GM23338 (cell line): ENCODE measurements around the gene FN1. TPM values are rescaled to one million over a fixed set of nuclear protein-coding genes. Genes with fewer than 3 reads are reported as not detected.

Experiments
- ATAC-seq: fragments of 200-7000 bp; cut with Tn5 transposase; 3 replicates; pipeline ENCODE4 v1.9.1; 2020
- DNase-seq: peaks from one replicate; pipeline ENCODE4 v3.0.0-alpha.2; 2015; ENCODE audit warnings: low spot score
- H2AFZ ChIP-seq: fragments of 200-600 bp; sonication (generic); 2 replicates; pipeline ENCODE4 v1.8.0; 2016; ENCODE audit warnings: antibody characterized with exemption, mild to moderate bottlenecking, moderate library complexity
- H3F3A ChIP-seq: fragments of 200-600 bp; sonication (generic); replicated peaks from 2 replicates; pipeline ENCODE4 v1.8.0; 2017; ENCODE audit warnings: antibody characterized with exemption, mixed run types, low read depth
- H3K27ac ChIP-seq: fragments of 200-600 bp; sonication (generic); 2 replicates; pipeline ENCODE4 v1.6.1; 2016; ENCODE audit warnings: low read depth
- H3K27me3 ChIP-seq: fragments of 200-600 bp; sonication (generic); 2 replicates; pipeline ENCODE4 v1.8.0; 2016; ENCODE audit warnings: mild to moderate bottlenecking, mixed run types, moderate library complexity; ENCODE audit not compliant: insufficient read depth
- H3K36me3 ChIP-seq: fragments of 200-600 bp; sonication (generic); 2 replicates; pipeline ENCODE4 v1.8.0; 2016; ENCODE audit warnings: mild to moderate bottlenecking; ENCODE audit not compliant: insufficient read depth
- H3K4me1 ChIP-seq: fragments of 200-600 bp; sonication (generic); 2 replicates; pipeline ENCODE4 v1.8.0; 2016; ENCODE audit warnings: mild to moderate bottlenecking, moderate library complexity; ENCODE audit not compliant: insufficient read depth
- H3K4me2 ChIP-seq: fragments of 200-600 bp; sonication (generic); 2 replicates; pipeline ENCODE4 v1.7.1; 2017; ENCODE audit warnings: mixed run types
- H3K4me3 ChIP-seq: fragments of 200-600 bp; sonication (generic); 2 replicates; pipeline ENCODE4 v1.6.1; 2016; ENCODE audit warnings: mixed run types
- H3K79me2 ChIP-seq: fragments of 200-600 bp; sonication (generic); replicated peaks from 2 replicates; pipeline ENCODE4 v1.8.0; 2017; ENCODE audit warnings: mild to moderate bottlenecking; ENCODE audit not compliant: insufficient read depth
- H3K9me2 ChIP-seq: fragments of 200-600 bp; sonication (generic); 2 replicates; pipeline ENCODE4 v1.8.0; 2017; ENCODE audit not compliant: insufficient read depth
- H4K20me1 ChIP-seq: fragments of 200-600 bp; sonication (generic); replicated peaks from 2 replicates; pipeline ENCODE4 v1.8.0; 2017; ENCODE audit warnings: mild to moderate bottlenecking; ENCODE audit not compliant: insufficient read depth
- H3K27ac Mint-ChIP-seq: 2 replicates; pipeline ENCODE4 v1.8.0; 2020; ENCODE audit warnings: inconsistent platforms, mild to moderate bottlenecking, moderate library complexity, mixed read lengths
- H3K27me3 Mint-ChIP-seq: 3 replicates; pipeline ENCODE4 v1.8.0; 2022; ENCODE audit warnings: low read depth, mild to moderate bottlenecking, moderate library complexity, mixed read lengths, inconsistent platforms; ENCODE audit not compliant: insufficient read depth, poor library complexity
- H3K36me3 Mint-ChIP-seq: 3 replicates; pipeline ENCODE4 v1.8.0; 2021; ENCODE audit warnings: low read depth, mild to moderate bottlenecking, inconsistent platforms, moderate library complexity, mixed read lengths
- H3K4me1 Mint-ChIP-seq: 3 replicates; pipeline ENCODE4 v1.8.0; 2020; ENCODE audit warnings: mild to moderate bottlenecking, inconsistent platforms, mixed read lengths
- H3K4me3 Mint-ChIP-seq: 3 replicates; pipeline ENCODE4 v1.8.0; 2021; ENCODE audit warnings: moderate library complexity, mild to moderate bottlenecking, inconsistent platforms, mixed read lengths
- H3K9me3 Mint-ChIP-seq: 3 replicates; pipeline ENCODE4 v1.8.0; 2020; ENCODE audit warnings: moderate library complexity, mild to moderate bottlenecking, inconsistent platforms, mixed read lengths
- CREB1 ChIP-seq: fragments of 250-450 bp; sonication (Bioruptor Pico); IDR thresholded peaks from 2 replicates; pipeline ENCODE4 v1.5.0; 2020; ENCODE audit warnings: low read depth, mild to moderate bottlenecking, moderate library complexity
- EZH2 ChIP-seq: fragments of 200-600 bp; sonication (generic); IDR thresholded peaks from one replicate; pipeline ENCODE4 v1.8.0; 2017; ENCODE audit warnings: antibody characterized with exemption, mild to moderate bottlenecking, low read depth; ENCODE audit not compliant: unreplicated experiment
- EZH2phosphoT487 ChIP-seq: fragments of 200-600 bp; sonication (generic); IDR thresholded peaks from one replicate; pipeline ENCODE4 v1.8.1; 2018; ENCODE audit warnings: antibody characterized with exemption; ENCODE audit not compliant: unreplicated experiment
- JUNB ChIP-seq: IDR thresholded peaks from one replicate; pipeline ENCODE4 v1.6.1; 2016; ENCODE audit warnings: antibody characterized with exemption; ENCODE audit not compliant: unreplicated experiment
- NANOG ChIP-seq: IDR thresholded peaks from 2 replicates; pipeline ENCODE4 v1.6.1; 2016; ENCODE audit warnings: antibody characterized with exemption, borderline replicate concordance
- POLR2AphosphoS5 ChIP-seq: IDR thresholded peaks from 2 replicates; pipeline ENCODE4 v1.6.1; 2016; ENCODE audit warnings: antibody characterized with exemption, low read depth
- STAT1 ChIP-seq: IDR thresholded peaks from one replicate; pipeline ENCODE4 v1.6.1; 2016; ENCODE audit warnings: antibody characterized with exemption; ENCODE audit not compliant: unreplicated experiment
- ZNF114 ChIP-seq: fragments of 250-450 bp; sonication (Bioruptor Pico); IDR thresholded peaks from 2 replicates; pipeline ENCODE4 v1.5.0; 2020; ENCODE audit warnings: mild to moderate bottlenecking, moderate library complexity
- ZNF331 ChIP-seq: fragments of 250-450 bp; sonication (Bioruptor Pico); IDR thresholded peaks from 2 replicates; pipeline ENCODE4 v1.5.0; 2020; ENCODE audit warnings: low read depth, mild to moderate bottlenecking, moderate library complexity
- polyA plus RNA-seq: library from polyadenylated mRNA; unstranded; fragments of >200 nt; fragmentation: Nextera tagmentation; extraction: Ambion mirVana; gene quantifications from 2 replicates; pipeline ENCODE4 v1.2.1, GENCODE V29; 2016
- total RNA-seq: library from RNA; depleted of rRNA; stranded (reverse); fragments of >200 nt; shearing (Covaris generic); gene quantifications from 2 replicates; pipeline ENCODE4 v1.2.3, GENCODE V29; 2014
- TF ChIP-seq, protein P1 (sequence below): fragments of 250-450 bp; sonication (Bioruptor Pico); IDR thresholded peaks from 2 replicates; pipeline ENCODE4 v1.5.0; 2020; ENCODE audit warnings: mild to moderate bottlenecking, moderate library complexity
- TF ChIP-seq, protein P2 (sequence below): IDR thresholded peaks from one replicate; pipeline ENCODE4 v1.6.1; 2018; ENCODE audit warnings: antibody characterized with exemption; ENCODE audit not compliant: unreplicated experiment
- TF ChIP-seq, protein P3 (sequence below), 2 experiments: fragments of 200-600 bp in 1 of 2; sonication (generic) in 1 of 2; conservative IDR thresholded peaks; 2 replicates each; pipeline versions ENCODE4 v1.5.1 to v1.6.1; 2016 to 2017; ENCODE audit warnings: antibody characterized with exemption in 2 of 2, low read depth in 2 of 2, mild to moderate bottlenecking in 2 of 2, moderate library complexity in 1 of 2
- TF ChIP-seq, protein P4 (sequence below): IDR thresholded peaks from 2 replicates; pipeline ENCODE4 v1.6.1; 2016; ENCODE audit warnings: antibody characterized with exemption

FN1 gene
- total and polyA plus RNA-seq, 2 experiments from 2014 or later = 79.6 to 255 TPM

DNA sequence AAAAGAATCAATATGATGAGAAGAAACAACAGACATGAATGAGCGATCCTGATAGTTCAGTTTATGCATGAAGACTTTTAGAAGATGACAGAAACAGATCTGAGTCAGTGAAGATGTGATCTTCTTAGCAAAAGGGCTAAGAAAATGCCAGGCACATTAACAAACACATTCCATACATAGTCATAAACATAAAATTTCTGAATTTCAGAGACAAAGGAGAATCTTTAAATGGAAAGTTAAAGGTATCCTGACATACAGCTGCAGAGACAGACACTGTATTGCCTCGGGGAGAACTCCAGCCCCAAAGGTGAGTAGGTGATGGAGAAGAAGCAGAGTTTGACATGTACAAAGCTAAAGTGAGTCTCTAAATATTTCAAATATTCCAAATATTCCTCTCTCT is 40.6 kb upstream of the FN1 start:
- TF ChIP-seq EZH2phosphoT487 = no peak
- TF ChIP-seq, protein P1, sequence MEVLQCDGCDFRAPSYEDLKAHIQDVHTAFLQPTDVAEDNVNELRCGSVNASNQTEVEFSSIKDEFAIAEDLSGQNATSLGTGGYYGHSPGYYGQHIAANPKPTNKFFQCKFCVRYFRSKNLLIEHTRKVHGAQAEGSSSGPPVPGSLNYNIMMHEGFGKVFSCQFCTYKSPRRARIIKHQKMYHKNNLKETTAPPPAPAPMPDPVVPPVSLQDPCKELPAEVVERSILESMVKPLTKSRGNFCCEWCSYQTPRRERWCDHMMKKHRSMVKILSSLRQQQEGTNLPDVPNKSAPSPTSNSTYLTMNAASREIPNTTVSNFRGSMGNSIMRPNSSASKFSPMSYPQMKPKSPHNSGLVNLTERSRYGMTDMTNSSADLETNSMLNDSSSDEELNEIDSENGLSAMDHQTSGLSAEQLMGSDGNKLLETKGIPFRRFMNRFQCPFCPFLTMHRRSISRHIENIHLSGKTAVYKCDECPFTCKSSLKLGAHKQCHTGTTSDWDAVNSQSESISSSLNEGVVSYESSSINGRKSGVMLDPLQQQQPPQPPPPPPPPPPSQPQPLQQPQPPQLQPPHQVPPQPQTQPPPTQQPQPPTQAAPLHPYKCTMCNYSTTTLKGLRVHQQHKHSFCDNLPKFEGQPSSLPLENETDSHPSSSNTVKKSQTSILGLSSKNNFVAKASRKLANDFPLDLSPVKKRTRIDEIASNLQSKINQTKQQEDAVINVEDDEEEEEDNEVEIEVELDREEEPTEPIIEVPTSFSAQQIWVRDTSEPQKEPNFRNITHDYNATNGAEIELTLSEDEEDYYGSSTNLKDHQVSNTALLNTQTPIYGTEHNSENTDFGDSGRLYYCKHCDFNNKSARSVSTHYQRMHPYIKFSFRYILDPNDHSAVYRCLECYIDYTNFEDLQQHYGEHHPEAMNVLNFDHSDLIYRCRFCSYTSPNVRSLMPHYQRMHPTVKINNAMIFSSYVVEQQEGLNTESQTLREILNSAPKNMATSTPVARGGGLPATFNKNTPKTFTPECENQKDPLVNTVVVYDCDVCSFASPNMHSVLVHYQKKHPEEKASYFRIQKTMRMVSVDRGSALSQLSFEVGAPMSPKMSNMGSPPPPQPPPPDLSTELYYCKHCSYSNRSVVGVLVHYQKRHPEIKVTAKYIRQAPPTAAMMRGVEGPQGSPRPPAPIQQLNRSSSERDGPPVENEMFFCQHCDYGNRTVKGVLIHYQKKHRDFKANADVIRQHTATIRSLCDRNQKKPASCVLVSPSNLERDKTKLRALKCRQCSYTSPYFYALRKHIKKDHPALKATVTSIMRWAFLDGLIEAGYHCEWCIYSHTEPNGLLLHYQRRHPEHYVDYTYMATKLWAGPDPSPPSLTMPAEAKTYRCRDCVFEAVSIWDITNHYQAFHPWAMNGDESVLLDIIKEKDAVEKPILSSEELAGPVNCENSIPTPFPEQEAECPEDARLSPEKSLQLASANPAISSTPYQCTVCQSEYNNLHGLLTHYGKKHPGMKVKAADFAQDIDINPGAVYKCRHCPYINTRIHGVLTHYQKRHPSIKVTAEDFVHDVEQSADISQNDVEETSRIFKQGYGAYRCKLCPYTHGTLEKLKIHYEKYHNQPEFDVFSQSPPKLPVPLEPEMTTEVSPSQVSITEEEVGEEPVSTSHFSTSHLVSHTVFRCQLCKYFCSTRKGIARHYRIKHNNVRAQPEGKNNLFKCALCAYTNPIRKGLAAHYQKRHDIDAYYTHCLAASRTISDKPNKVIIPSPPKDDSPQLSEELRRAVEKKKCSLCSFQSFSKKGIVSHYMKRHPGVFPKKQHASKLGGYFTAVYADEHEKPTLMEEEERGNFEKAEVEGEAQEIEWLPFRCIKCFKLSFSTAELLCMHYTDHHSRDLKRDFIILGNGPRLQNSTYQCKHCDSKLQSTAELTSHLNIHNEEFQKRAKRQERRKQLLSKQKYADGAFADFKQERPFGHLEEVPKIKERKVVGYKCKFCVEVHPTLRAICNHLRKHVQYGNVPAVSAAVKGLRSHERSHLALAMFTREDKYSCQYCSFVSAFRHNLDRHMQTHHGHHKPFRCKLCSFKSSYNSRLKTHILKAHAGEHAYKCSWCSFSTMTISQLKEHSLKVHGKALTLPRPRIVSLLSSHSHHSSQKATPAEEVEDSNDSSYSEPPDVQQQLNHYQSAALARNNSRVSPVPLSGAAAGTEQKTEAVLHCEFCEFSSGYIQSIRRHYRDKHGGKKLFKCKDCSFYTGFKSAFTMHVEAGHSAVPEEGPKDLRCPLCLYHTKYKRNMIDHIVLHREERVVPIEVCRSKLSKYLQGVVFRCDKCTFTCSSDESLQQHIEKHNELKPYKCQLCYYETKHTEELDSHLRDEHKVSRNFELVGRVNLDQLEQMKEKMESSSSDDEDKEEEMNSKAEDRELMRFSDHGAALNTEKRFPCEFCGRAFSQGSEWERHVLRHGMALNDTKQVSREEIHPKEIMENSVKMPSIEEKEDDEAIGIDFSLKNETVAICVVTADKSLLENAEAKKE (CRISPR knock-in tag) = no peak
- no peak for TF ChIP-seq EZH2
- TF ChIP-seq, protein P2, sequence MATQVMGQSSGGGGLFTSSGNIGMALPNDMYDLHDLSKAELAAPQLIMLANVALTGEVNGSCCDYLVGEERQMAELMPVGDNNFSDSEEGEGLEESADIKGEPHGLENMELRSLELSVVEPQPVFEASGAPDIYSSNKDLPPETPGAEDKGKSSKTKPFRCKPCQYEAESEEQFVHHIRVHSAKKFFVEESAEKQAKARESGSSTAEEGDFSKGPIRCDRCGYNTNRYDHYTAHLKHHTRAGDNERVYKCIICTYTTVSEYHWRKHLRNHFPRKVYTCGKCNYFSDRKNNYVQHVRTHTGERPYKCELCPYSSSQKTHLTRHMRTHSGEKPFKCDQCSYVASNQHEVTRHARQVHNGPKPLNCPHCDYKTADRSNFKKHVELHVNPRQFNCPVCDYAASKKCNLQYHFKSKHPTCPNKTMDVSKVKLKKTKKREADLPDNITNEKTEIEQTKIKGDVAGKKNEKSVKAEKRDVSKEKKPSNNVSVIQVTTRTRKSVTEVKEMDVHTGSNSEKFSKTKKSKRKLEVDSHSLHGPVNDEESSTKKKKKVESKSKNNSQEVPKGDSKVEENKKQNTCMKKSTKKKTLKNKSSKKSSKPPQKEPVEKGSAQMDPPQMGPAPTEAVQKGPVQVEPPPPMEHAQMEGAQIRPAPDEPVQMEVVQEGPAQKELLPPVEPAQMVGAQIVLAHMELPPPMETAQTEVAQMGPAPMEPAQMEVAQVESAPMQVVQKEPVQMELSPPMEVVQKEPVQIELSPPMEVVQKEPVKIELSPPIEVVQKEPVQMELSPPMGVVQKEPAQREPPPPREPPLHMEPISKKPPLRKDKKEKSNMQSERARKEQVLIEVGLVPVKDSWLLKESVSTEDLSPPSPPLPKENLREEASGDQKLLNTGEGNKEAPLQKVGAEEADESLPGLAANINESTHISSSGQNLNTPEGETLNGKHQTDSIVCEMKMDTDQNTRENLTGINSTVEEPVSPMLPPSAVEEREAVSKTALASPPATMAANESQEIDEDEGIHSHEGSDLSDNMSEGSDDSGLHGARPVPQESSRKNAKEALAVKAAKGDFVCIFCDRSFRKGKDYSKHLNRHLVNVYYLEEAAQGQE = no peak
- no peak for TF ChIP-seq NANOG
- no peak for TF ChIP-seq POLR2AphosphoS5
- TF ChIP-seq ZNF114 (CRISPR knock-in tag) = no peak
- no peak for TF ChIP-seq JUNB
- no peak for TF ChIP-seq ZNF331 (CRISPR knock-in tag)
- TF ChIP-seq, protein P3, sequence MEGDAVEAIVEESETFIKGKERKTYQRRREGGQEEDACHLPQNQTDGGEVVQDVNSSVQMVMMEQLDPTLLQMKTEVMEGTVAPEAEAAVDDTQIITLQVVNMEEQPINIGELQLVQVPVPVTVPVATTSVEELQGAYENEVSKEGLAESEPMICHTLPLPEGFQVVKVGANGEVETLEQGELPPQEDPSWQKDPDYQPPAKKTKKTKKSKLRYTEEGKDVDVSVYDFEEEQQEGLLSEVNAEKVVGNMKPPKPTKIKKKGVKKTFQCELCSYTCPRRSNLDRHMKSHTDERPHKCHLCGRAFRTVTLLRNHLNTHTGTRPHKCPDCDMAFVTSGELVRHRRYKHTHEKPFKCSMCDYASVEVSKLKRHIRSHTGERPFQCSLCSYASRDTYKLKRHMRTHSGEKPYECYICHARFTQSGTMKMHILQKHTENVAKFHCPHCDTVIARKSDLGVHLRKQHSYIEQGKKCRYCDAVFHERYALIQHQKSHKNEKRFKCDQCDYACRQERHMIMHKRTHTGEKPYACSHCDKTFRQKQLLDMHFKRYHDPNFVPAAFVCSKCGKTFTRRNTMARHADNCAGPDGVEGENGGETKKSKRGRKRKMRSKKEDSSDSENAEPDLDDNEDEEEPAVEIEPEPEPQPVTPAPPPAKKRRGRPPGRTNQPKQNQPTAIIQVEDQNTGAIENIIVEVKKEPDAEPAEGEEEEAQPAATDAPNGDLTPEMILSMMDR (conservative IDR thresholded peaks at IDR 0.05; ENCODE audit: low read depth in 2 of 2) = no peak
- TF ChIP-seq STAT1 = no peak
- no peak for TF ChIP-seq CREB1
- TF ChIP-seq, protein P4, sequence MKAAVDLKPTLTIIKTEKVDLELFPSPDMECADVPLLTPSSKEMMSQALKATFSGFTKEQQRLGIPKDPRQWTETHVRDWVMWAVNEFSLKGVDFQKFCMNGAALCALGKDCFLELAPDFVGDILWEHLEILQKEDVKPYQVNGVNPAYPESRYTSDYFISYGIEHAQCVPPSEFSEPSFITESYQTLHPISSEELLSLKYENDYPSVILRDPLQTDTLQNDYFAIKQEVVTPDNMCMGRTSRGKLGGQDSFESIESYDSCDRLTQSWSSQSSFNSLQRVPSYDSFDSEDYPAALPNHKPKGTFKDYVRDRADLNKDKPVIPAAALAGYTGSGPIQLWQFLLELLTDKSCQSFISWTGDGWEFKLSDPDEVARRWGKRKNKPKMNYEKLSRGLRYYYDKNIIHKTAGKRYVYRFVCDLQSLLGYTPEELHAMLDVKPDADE = no peak
- no peak for ATAC-seq

More for the DNA sequence above, 40.6 kb upstream of the FN1 start:
- DNase-seq = no peak
- Mint-ChIP-seq H3K4me3 (no peak overlapping the region), H3K27ac (no peak overlapping the region), H3K36me3 (no peaks in the 10 kb centered on the region), H3K27me3 (no peaks in the 10 kb centered on the region), H3K4me1 (peaks cover 12% of the 10 kb centered on the region), H3K9me3 (no peaks in the 10 kb centered on the region)
- H3K27ac ChIP-seq = no peak overlapping the region
- H2AFZ ChIP-seq = no peak overlapping the region
- no peaks in the 10 kb centered on the region for H3K79me2 ChIP-seq
- no peaks in the 10 kb centered on the region for H4K20me1 ChIP-seq
- H3K36me3 ChIP-seq = no peaks in the 10 kb centered on the region
- no peaks in the 10 kb centered on the region for H3F3A ChIP-seq
- H3K4me1 ChIP-seq = peaks cover 3% of the 10 kb centered on the region; the same call in 1 of the 2 replicates
- no peaks in the 10 kb centered on the region for H3K9me2 ChIP-seq
- no peak overlapping the region for H3K4me2 ChIP-seq
- no peak overlapping the region for H3K4me3 ChIP-seq
- H3K27me3 ChIP-seq = no peaks in the 10 kb centered on the region
